MM.1S (cell line): ENCODE data around the gene DCAF6.

ENCODE experiments used
- DNase-seq: peaks from one replicate; pipeline ENCODE4 v3.0.0-alpha.2; 2015
- H2AFZ ChIP-seq: fragments of 300-600 bp; sonication (generic); 2 replicates; pipeline ENCODE4 v1.6.0; 2016; ENCODE audit warnings: antibody characterized with exemption, low read length
- H3F3A ChIP-seq: fragments of 300-600 bp; sonication (generic); 2 replicates; pipeline ENCODE4 v1.6.1; 2016; ENCODE audit warnings: mild to moderate bottlenecking, antibody characterized with exemption, low read length, moderate library complexity, mixed read lengths; ENCODE audit not compliant: insufficient read depth
- H3K27ac ChIP-seq: fragments of 300-600 bp; sonication (generic); 2 replicates; pipeline ENCODE4 v1.5.1; 2016; ENCODE audit warnings: mild to moderate bottlenecking, low read length
- H3K27me3 ChIP-seq: fragments of 300-600 bp; sonication (generic); replicated peaks from 2 replicates; pipeline ENCODE4 v1.6.0; 2016; ENCODE audit warnings: low read length; ENCODE audit not compliant: insufficient read depth
- H3K36me3 ChIP-seq: fragments of 300-600 bp; sonication (generic); replicated peaks from 2 replicates; pipeline ENCODE4 v1.6.1; 2016; ENCODE audit warnings: mild to moderate bottlenecking, low read length, mixed read lengths; ENCODE audit not compliant: insufficient read depth
- H3K4me1 ChIP-seq: fragments of 300-600 bp; sonication (generic); 2 replicates; pipeline ENCODE4 v1.6.1; 2016; ENCODE audit warnings: low read length, mixed read lengths
- H3K4me2 ChIP-seq: fragments of 300-600 bp; sonication (generic); 2 replicates; pipeline ENCODE4 v1.6.0; 2016; ENCODE audit warnings: low read depth, low read length
- H3K4me3 ChIP-seq: fragments of 300-600 bp; sonication (generic); 2 replicates; pipeline ENCODE4 v1.5.1; 2016; ENCODE audit warnings: low read length, mixed read lengths
- H3K79me2 ChIP-seq: fragments of 300-600 bp; sonication (generic); 2 replicates; pipeline ENCODE4 v1.6.1; 2016; ENCODE audit warnings: mixed run types, low read length, mixed read lengths
- H3K9ac ChIP-seq: fragments of 300-600 bp; sonication (generic); 2 replicates; pipeline ENCODE4 v1.6.1; 2016; ENCODE audit warnings: low read length, mixed read lengths
- H3K9me2 ChIP-seq: fragments of 300-600 bp; sonication (generic); replicated peaks from 2 replicates; pipeline ENCODE4 v1.6.1; 2016; ENCODE audit warnings: mild to moderate bottlenecking, low read length, mixed read lengths; ENCODE audit not compliant: insufficient read depth
- H3K9me3 ChIP-seq: fragments of 300-600 bp; sonication (generic); replicated peaks from 2 replicates; pipeline ENCODE4 v1.6.1; 2016; ENCODE audit warnings: mild to moderate bottlenecking, low read length, mixed read lengths; ENCODE audit not compliant: insufficient read depth
- H4K20me1 ChIP-seq: fragments of 300-600 bp; sonication (generic); 2 replicates; pipeline ENCODE4 v1.6.1; 2016; ENCODE audit warnings: mild to moderate bottlenecking, low read length, moderate library complexity, mixed read lengths; ENCODE audit not compliant: insufficient read depth
- EZH2 ChIP-seq: fragments of 300-600 bp; sonication (generic); optimal IDR thresholded peaks from 2 replicates; pipeline ENCODE3; 2017; ENCODE audit warnings: low read depth, mild to moderate bottlenecking, antibody characterized with exemption, low read length, mixed read lengths
- EZH2phosphoT487 ChIP-seq: fragments of 300-600 bp; sonication (generic); IDR thresholded peaks from 2 replicates; pipeline ENCODE4 v1.6.1; 2018; ENCODE audit warnings: antibody characterized with exemption, low read length
- TF ChIP-seq, protein P1 (sequence below): fragments of 300-600 bp; sonication (generic); IDR thresholded peaks from 2 replicates; pipeline ENCODE4 v1.5.1; 2016; ENCODE audit warnings: antibody characterized with exemption, low read length, mixed read lengths

DCAF6 gene

DNA sequence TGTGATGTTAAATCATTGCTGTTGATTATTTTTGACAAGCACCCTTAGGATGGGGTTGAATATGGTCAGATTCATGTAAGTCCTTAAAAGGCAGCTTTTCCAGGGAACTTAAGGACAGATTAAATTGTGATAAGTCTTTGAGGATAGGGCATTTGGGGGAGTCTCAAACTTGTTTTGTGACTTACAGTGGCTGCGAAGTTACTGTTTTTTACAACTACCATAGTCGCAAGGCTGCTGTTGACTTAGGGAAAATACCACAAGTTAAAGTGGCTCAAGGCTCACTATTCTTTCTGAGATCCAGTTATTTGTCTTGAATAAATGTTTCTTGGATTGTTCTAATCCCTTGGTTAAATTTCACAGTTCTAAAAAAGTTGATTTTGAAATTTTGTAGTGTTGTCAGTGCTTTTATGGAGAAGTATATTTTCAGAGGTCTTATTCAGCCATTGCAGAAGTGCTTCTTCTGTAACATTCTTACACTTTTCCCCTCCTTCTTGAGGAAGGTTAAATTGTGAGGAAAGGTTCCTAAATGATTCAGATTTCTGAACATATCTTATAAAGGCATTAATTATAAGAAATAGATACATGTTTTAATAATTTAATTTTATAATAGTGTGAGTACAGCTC lies 47.4 kb downstream of the DCAF6 start:
- H2AFZ ChIP-seq: no peak overlapping the region
- H3K9ac ChIP-seq: no peak overlapping the region
- no peak overlapping the region for H3K4me2 ChIP-seq
- no peak for DNase-seq
- TF ChIP-seq EZH2 (no peak), EZH2phosphoT487 (no peak)
- TF ChIP-seq, protein P1, sequence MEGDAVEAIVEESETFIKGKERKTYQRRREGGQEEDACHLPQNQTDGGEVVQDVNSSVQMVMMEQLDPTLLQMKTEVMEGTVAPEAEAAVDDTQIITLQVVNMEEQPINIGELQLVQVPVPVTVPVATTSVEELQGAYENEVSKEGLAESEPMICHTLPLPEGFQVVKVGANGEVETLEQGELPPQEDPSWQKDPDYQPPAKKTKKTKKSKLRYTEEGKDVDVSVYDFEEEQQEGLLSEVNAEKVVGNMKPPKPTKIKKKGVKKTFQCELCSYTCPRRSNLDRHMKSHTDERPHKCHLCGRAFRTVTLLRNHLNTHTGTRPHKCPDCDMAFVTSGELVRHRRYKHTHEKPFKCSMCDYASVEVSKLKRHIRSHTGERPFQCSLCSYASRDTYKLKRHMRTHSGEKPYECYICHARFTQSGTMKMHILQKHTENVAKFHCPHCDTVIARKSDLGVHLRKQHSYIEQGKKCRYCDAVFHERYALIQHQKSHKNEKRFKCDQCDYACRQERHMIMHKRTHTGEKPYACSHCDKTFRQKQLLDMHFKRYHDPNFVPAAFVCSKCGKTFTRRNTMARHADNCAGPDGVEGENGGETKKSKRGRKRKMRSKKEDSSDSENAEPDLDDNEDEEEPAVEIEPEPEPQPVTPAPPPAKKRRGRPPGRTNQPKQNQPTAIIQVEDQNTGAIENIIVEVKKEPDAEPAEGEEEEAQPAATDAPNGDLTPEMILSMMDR: no peak
- no peaks in the 10 kb centered on the region for H3K9me3 ChIP-seq
- no peak overlapping the region for H3K4me3 ChIP-seq
- H3K36me3 ChIP-seq: no peaks in the 10 kb centered on the region
- H3K4me1 ChIP-seq: no peaks in the 10 kb centered on the region
- H3K27ac ChIP-seq: no peak overlapping the region
- no peaks in the 10 kb centered on the region for H3F3A ChIP-seq
- no peaks in the 10 kb centered on the region for H4K20me1 ChIP-seq
- H3K27me3 ChIP-seq: no peaks in the 10 kb centered on the region
- H3K79me2 ChIP-seq: no peaks in the 10 kb centered on the region
- no peaks in the 10 kb centered on the region for H3K9me2 ChIP-seq

DNA sequence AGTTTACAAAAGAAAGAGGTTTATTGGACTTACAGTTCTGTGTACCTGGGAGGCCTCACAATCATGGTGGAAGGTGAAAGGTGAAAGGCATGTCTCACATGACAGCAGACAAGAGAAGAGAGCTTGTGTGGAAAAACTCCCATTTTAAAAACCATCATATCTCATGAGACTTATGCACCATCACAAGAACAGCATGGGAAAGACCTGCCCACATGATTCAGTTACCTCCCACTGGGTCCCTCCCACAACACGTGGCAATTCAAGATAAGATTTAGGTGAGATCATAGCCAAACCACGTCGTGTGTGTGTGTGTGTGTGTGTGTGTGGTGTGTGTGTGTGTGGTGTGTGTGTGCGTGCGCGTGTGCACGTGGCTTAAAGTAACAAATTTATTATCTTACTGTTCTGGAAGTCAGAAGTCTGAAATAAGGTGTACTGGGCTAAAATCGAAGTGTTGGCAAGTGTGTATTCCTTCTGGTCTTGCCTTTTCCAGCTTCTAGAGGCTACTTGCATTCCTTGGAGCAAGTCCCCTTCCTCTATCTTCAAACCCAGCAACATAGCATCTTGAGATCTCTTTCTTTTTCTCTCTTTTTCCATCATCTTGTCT lies 48.5 kb downstream of the DCAF6 start:
- H3K4me3 ChIP-seq: no peak overlapping the region
- TF ChIP-seq, protein P1: no peak
- no peak for TF ChIP-seq EZH2
- no peak for TF ChIP-seq EZH2phosphoT487
- no peaks in the 10 kb centered on the region for H3F3A ChIP-seq
- no peaks in the 10 kb centered on the region for H3K79me2 ChIP-seq
- no peak overlapping the region for H3K4me2 ChIP-seq
- H3K36me3 ChIP-seq: no peaks in the 10 kb centered on the region
- no peaks in the 10 kb centered on the region for H4K20me1 ChIP-seq
- H3K9me2 ChIP-seq: no peaks in the 10 kb centered on the region
- no peaks in the 10 kb centered on the region for H3K27me3 ChIP-seq
- no peak overlapping the region for H3K27ac ChIP-seq
- DNase-seq: no peak
- H2AFZ ChIP-seq: no peak overlapping the region
- no peaks in the 10 kb centered on the region for H3K4me1 ChIP-seq
- no peaks in the 10 kb centered on the region for H3K9me3 ChIP-seq
- no peak overlapping the region for H3K9ac ChIP-seq

DNA sequence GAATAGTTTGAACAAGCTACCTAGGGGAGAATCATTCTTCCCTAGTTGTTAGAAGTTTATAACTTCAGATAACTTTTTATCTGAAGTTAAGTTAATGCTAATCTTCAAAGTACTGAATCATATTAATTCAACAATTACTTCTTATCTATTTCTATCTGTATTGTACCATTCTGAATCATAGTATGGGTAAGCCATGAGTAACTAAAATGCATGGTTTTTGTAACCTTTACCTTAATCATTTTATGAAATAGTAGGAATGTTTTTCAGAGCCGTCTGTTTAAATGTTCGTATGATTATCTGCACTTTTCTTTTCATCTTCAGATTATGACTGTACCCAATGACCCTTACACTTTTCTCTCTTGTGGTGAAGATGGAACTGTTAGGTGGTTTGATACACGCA lies 50.7 kb downstream of the DCAF6 start:
- Histone ChIP-seq H4K20me1 (no peaks in the 10 kb centered on the region), H3K9me3 (no peaks in the 10 kb centered on the region), H3K79me2 (no peaks in the 10 kb centered on the region), H3K9me2 (no peaks in the 10 kb centered on the region), H3K9ac (no peak overlapping the region), H3K4me2 (no peak overlapping the region), H3F3A (no peaks in the 10 kb centered on the region), H3K36me3 (0 out of 2 replicates have a peak, but pooled peaks cover 3% of the 10 kb centered on the region), H3K27ac (no peak overlapping the region), H2AFZ (no peak overlapping the region), H3K4me3 (no peak overlapping the region), H3K4me1 (no peaks in the 10 kb centered on the region), H3K27me3 (no peaks in the 10 kb centered on the region)
- no peak for DNase-seq
- TF ChIP-seq EZH2phosphoT487: no peak
- TF ChIP-seq, protein P1: no peak
- TF ChIP-seq EZH2: no peak
